Bronchial epithelial cell (primary cell): ENCODE results near the gene RHOD. TPM values are rescaled to one million over a fixed set of nuclear protein-coding genes. Genes with fewer than 3 reads are reported as not detected.

Experiments
- DNase-seq: peaks from one replicate; pipeline ENCODE4 v3.0.0-alpha.2; 2010; ENCODE audit warnings: low read depth
- FAIRE-seq: peaks from 2 replicates; lab custom pipeline; 2011; peaks lifted over from hg19 to GRCh38; lab: Jason Lieb, UNC
- H3K27me3 ChIP-seq: 2 replicates; pipeline ENCODE4 v1.5.1; 2011; ENCODE audit warnings: low read length; ENCODE audit not compliant: control insufficient read depth, insufficient read depth
- H3K36me3 ChIP-seq: 2 replicates; pipeline ENCODE4 v1.5.1; 2011; ENCODE audit warnings: low read length; ENCODE audit not compliant: control insufficient read depth, insufficient read depth
- H3K4me3 ChIP-seq: 2 replicates; pipeline ENCODE4 v1.5.1; 2011; ENCODE audit warnings: mild to moderate bottlenecking, low read depth, low read length, control low read depth
- CTCF ChIP-seq: IDR thresholded peaks from 2 replicates; pipeline ENCODE4 v1.5.1; 2011; ENCODE audit warnings: mild to moderate bottlenecking, moderate library complexity, low read length, control low read depth, inconsistent platforms; ENCODE audit not compliant: insufficient read depth, severe bottlenecking
- total RNA-seq: library from RNA; depleted of rRNA; stranded (reverse); fragments of >200 nt; gene quantifications from 2 replicates; pipeline ENCODE4 v1.2.1, GENCODE V29; 2014

Gene RHOD
- total RNA-seq, 1 donor from 2014 or later = 222 TPM

- H3K36me3 ChIP-seq = peaks cover 31% of the 10 kb centered on the region
- peak; percentile 94 for DNase-seq
- no peak for TF ChIP-seq CTCF
- no peak for FAIRE-seq
- H3K4me3 ChIP-seq = no peak overlapping the region
- H3K27me3 ChIP-seq = no peaks in the 10 kb centered on the region
These were observed 6.1 kb downstream of the RHOD start for GRCh38 chr11:67062526-67063373.

DNA sequence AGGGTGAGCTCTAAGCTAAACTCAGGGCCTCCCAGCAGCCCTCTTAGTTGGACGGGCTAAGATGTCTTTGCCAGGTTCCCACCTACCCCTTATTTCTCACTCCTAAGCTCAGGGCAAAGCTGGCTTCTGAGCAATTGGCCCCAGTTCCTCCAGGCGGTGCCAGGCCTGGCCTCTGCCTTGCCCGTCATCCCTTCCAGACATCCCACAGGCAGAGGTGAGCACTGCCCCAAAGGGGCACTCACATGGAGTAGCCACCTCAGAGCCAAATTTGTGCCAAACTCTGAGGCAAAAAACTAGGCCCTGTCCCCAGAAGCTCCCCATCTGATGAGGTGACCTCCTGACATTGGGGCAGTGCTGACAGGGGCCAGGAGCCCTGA is 9.7 kb downstream of the RHOD start:
- FAIRE-seq (no peak), DNase-seq (no peak)
- TF ChIP-seq CTCF = no peak
- Histone ChIP-seq H3K36me3 (peaks cover 29% of the 10 kb centered on the region), H3K27me3 (no peaks in the 10 kb centered on the region), H3K4me3 (no peak overlapping the region)

- DNase-seq (no peak), FAIRE-seq (no peak)
- Histone ChIP-seq H3K36me3 (peaks cover 23% of the 10 kb centered on the region), H3K4me3 (no peak overlapping the region), H3K27me3 (no peaks in the 10 kb centered on the region)
- TF ChIP-seq CTCF = peak; percentile 82
These were observed 15.0 kb downstream of the RHOD start for GRCh38 chr11:67071420-67072284.

GRCh38 chr11:67072295-67072694 is 15.6 kb downstream of the RHOD start:
- TF ChIP-seq CTCF = no peak
- peaks cover 17% of the 10 kb centered on the region for H3K36me3 ChIP-seq
- H3K27me3 ChIP-seq = no peaks in the 10 kb centered on the region
- H3K4me3 ChIP-seq = no peak overlapping the region
- FAIRE-seq = no peak
- DNase-seq = no peak

DNA sequence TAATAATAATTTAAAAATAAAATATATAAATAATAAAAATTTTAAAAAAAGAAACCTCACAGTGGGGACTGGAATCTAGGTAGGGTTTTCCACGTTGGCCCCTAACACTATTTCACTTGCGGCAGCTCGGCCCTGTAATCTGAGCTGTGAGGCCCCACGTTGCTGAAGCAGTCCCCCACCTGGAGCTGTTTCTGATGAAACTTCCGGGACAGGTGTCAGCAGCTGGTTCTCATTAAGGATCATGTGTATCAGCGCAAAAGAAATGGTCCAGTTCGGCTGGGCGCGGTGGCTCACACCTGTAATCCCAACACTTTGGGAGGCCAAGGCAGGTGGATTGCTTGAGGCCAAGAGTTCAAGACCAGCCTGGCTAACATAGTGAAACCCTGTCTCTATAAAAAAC is 17.3 kb downstream of the RHOD start:
- H3K4me3 ChIP-seq = no peak overlapping the region
- no peaks in the 10 kb centered on the region for H3K27me3 ChIP-seq
- no peak for TF ChIP-seq CTCF
- no peak for FAIRE-seq
- peaks cover 14% of the 10 kb centered on the region for H3K36me3 ChIP-seq
- no peak for DNase-seq
